Right lobe of liver (tissue), 4 donors: ENCODE measurements around the gene LMTK3.

Experiments used
- CTCF ChIP-seq, 4 donors: fragments of 200-600 bp in 3 of 4; fragments of 450-650 bp in 1 of 4; IDR thresholded peaks; one replicate each; pipeline versions ENCODE4 v1.5.1 to v1.8.0; 2016 to 2022; ENCODE audit warnings: antibody characterized with exemption in 4 of 4, mild to moderate bottlenecking in 2 of 4
- POLR2A ChIP-seq: fragments of 450-650 bp; IDR thresholded peaks from one replicate; pipeline ENCODE4 v1.6.1; 2017; ENCODE audit warnings: antibody characterized with exemption, mild to moderate bottlenecking
- donor health status: DM: no; HTN: no; CAD: no.
- donor health status: DM: no; HTN: no; CAD: no.
- donor health status: DM: no; HTN: yes; CAD: no.

- TF ChIP-seq CTCF (IDR thresholded peaks at IDR 0.05) (no peak), POLR2A (no peak)
Measured at GRCh38 chr19:48452289-48453190, 59.1 kb downstream of the LMTK3 start.
